WTC11 (cell line): ENCODE data around the gene CD160. TPM values are rescaled to one million over a fixed set of nuclear protein-coding genes. Genes with fewer than 3 reads are reported as not detected.

Source experiments
- ATAC-seq: fragments of 200-7000 bp; cut with Tn5 transposase; 2 replicates; pipeline ENCODE4 v1.10.0; 2021; ENCODE audit warnings: mild to moderate bottlenecking, moderate library complexity
- CTCF ChIA-PET: fragments of 300-600 bp; sonication (Branson Sonifier 250); formaldehyde crosslinking; loops from one replicate; lab custom pipeline; 2021; ENCODE audit warnings: antibody characterized with exemption; lab: Charles Lee
- POLR2A ChIA-PET: fragments of 350-600 bp; sonication (Branson Sonifier 250); formaldehyde crosslinking; loops from one replicate; lab custom pipeline; 2021; ENCODE audit warnings: antibody characterized with exemption; lab: Charles Lee
- DNase-seq: peaks from one replicate; pipeline ENCODE4 v3.0.0; 2021; ENCODE audit warnings: low spot score
- H3K27ac Mint-ChIP-seq: 2 replicates; pipeline ENCODE4 v1.8.0; 2021; ENCODE audit warnings: mixed read lengths
- H3K27me3 Mint-ChIP-seq: 2 replicates; pipeline ENCODE4 v1.8.0; 2021; ENCODE audit warnings: low read depth, mild to moderate bottlenecking, moderate library complexity, mixed read lengths
- H3K36me3 Mint-ChIP-seq: 2 replicates; pipeline ENCODE4 v1.8.0; 2021; ENCODE audit warnings: mixed read lengths
- H3K4me1 Mint-ChIP-seq: 2 replicates; pipeline ENCODE4 v1.8.0; 2022; ENCODE audit warnings: mixed read lengths
- H3K4me3 Mint-ChIP-seq: 2 replicates; pipeline ENCODE4 v1.8.0; 2021; ENCODE audit warnings: mild to moderate bottlenecking, moderate library complexity, mixed read lengths
- H3K9me3 Mint-ChIP-seq: 2 replicates; pipeline ENCODE4 v1.8.0; 2021; ENCODE audit warnings: mixed read lengths
- FOXK1 ChIP-seq: sonication (generic); formaldehyde crosslinking; IDR thresholded peaks from 2 replicates; pipeline ENCODE4 v1.8.0; 2022; ENCODE audit warnings: mild to moderate bottlenecking, moderate library complexity, missing genetic modification reagents
- FOXP4 ChIP-seq: sonication (generic); formaldehyde crosslinking; IDR thresholded peaks from 2 replicates; pipeline ENCODE4 v1.8.0; 2022; ENCODE audit warnings: mild to moderate bottlenecking, missing genetic modification reagents
- IRF1 ChIP-seq: sonication (generic); formaldehyde crosslinking; IDR thresholded peaks from 2 replicates; pipeline ENCODE4 v1.8.0; 2023; ENCODE audit warnings: missing genetic modification reagents
- JUN ChIP-seq: sonication (generic); formaldehyde crosslinking; IDR thresholded peaks from 2 replicates; pipeline ENCODE4 v1.8.0; 2023; ENCODE audit warnings: mild to moderate bottlenecking, missing genetic modification reagents
- KAT7 ChIP-seq: sonication (generic); formaldehyde crosslinking; IDR thresholded peaks from 2 replicates; pipeline ENCODE4 v1.8.1; 2023; ENCODE audit warnings: missing genetic modification reagents, mild to moderate bottlenecking, borderline replicate concordance
- OVOL2 ChIP-seq: fragments of 250-450 bp; sonication (Bioruptor Pico); IDR thresholded peaks from 2 replicates; pipeline ENCODE4 v1.9.0; 2021; ENCODE audit warnings: mild to moderate bottlenecking, borderline replicate concordance
- SMAD3 ChIP-seq: sonication (generic); formaldehyde crosslinking; IDR thresholded peaks from 2 replicates; pipeline ENCODE4 v1.8.0; 2022; ENCODE audit warnings: missing genetic modification reagents, mild to moderate bottlenecking, borderline replicate concordance
- USF2 ChIP-seq: sonication (generic); formaldehyde crosslinking; IDR thresholded peaks from 2 replicates; pipeline ENCODE4 v1.8.1; 2023; ENCODE audit warnings: mild to moderate bottlenecking, missing genetic modification reagents, moderate library complexity
- ZMAT4 ChIP-seq: fragments of 250-450 bp; sonication (Bioruptor Pico); IDR thresholded peaks from 2 replicates; pipeline ENCODE4 v1.9.0; 2021; ENCODE audit warnings: mild to moderate bottlenecking
- ZNF671 ChIP-seq: fragments of 250-450 bp; sonication (Bioruptor Pico); IDR thresholded peaks from 2 replicates; pipeline ENCODE4 v1.8.0; 2021; ENCODE audit warnings: mild to moderate bottlenecking
- total RNA-seq: library from RNA; stranded (reverse); gene quantifications from 3 replicates; pipeline ENCODE4 v1.2.3, GENCODE V29; 2021
- TF ChIP-seq, protein P1 (sequence below): sonication (generic); formaldehyde crosslinking; IDR thresholded peaks from 2 replicates; pipeline ENCODE4 v1.8.0; 2022; ENCODE audit warnings: mild to moderate bottlenecking, missing genetic modification reagents
- TF ChIP-seq, protein P2 (sequence below): sonication (generic); formaldehyde crosslinking; IDR thresholded peaks from 2 replicates; pipeline ENCODE4 v1.8.1; 2023; ENCODE audit warnings: mild to moderate bottlenecking, missing genetic modification reagents
- TF ChIP-seq, protein P3 (sequence below): sonication (generic); formaldehyde crosslinking; IDR thresholded peaks from 2 replicates; pipeline ENCODE4 v1.8.1; 2022; ENCODE audit warnings: mild to moderate bottlenecking, missing genetic modification reagents, moderate library complexity, borderline replicate concordance
- TF ChIP-seq, protein P4 (sequence below): fragments of 200-600 bp; IDR thresholded peaks from 2 replicates; pipeline ENCODE4 v1.8.0; 2022; ENCODE audit warnings: antibody characterized with exemption
- TF ChIP-seq, protein P5 (sequence below): fragments of 250-450 bp; sonication (Bioruptor Pico); IDR thresholded peaks from 2 replicates; pipeline ENCODE4 v1.9.0; 2021; ENCODE audit warnings: mild to moderate bottlenecking, borderline replicate concordance
- TF ChIP-seq, protein P6 (sequence below): fragments of 250-450 bp; sonication (Bioruptor Pico); IDR thresholded peaks from 2 replicates; pipeline ENCODE4 v1.8.0; 2021; ENCODE audit warnings: mild to moderate bottlenecking

Gene CD160
- total RNA-seq, 1 experiment from 2014 or later: not detected

- ATAC-seq (no peak), DNase-seq (no peak)
- POLR2A ChIA-PET: no interaction called here
- Mint-ChIP-seq H3K9me3 (no peaks in the 10 kb centered on the region), H3K27ac (no peak overlapping the region), H3K27me3 (no peaks in the 10 kb centered on the region), H3K36me3 (peaks cover 7% of the 10 kb centered on the region), H3K4me1 (peaks cover 6% of the 10 kb centered on the region; the same call in 1 of the 2 replicates), H3K4me3 (no peak overlapping the region)
- CTCF ChIA-PET: interaction anchor here (1.2 kb wide), 1 partner anchor 105 kb away, joined by 3 read pairs; no protein-coding TSS in a partner anchor
- TF ChIP-seq FOXK1 (no peak), FOXP4 (CRISPR knock-in tag) (no peak), KAT7 (CRISPR knock-in tag) (no peak), ZMAT4 (CRISPR knock-in tag) (no peak), USF2 (CRISPR knock-in tag) (no peak), ZNF671 (CRISPR knock-in tag) (no peak), IRF1 (no peak), SMAD3 (no peak)
- TF ChIP-seq, protein P1, sequence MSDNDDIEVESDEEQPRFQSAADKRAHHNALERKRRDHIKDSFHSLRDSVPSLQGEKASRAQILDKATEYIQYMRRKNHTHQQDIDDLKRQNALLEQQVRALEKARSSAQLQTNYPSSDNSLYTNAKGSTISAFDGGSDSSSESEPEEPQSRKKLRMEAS (CRISPR knock-in tag): no peak
- TF ChIP-seq, protein P2, sequence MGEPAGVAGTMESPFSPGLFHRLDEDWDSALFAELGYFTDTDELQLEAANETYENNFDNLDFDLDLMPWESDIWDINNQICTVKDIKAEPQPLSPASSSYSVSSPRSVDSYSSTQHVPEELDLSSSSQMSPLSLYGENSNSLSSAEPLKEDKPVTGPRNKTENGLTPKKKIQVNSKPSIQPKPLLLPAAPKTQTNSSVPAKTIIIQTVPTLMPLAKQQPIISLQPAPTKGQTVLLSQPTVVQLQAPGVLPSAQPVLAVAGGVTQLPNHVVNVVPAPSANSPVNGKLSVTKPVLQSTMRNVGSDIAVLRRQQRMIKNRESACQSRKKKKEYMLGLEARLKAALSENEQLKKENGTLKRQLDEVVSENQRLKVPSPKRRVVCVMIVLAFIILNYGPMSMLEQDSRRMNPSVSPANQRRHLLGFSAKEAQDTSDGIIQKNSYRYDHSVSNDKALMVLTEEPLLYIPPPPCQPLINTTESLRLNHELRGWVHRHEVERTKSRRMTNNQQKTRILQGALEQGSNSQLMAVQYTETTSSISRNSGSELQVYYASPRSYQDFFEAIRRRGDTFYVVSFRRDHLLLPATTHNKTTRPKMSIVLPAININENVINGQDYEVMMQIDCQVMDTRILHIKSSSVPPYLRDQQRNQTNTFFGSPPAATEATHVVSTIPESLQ: no peak
- TF ChIP-seq, protein P3, sequence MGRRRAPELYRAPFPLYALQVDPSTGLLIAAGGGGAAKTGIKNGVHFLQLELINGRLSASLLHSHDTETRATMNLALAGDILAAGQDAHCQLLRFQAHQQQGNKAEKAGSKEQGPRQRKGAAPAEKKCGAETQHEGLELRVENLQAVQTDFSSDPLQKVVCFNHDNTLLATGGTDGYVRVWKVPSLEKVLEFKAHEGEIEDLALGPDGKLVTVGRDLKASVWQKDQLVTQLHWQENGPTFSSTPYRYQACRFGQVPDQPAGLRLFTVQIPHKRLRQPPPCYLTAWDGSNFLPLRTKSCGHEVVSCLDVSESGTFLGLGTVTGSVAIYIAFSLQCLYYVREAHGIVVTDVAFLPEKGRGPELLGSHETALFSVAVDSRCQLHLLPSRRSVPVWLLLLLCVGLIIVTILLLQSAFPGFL (CRISPR knock-in tag): no peak
- TF ChIP-seq, protein P4, sequence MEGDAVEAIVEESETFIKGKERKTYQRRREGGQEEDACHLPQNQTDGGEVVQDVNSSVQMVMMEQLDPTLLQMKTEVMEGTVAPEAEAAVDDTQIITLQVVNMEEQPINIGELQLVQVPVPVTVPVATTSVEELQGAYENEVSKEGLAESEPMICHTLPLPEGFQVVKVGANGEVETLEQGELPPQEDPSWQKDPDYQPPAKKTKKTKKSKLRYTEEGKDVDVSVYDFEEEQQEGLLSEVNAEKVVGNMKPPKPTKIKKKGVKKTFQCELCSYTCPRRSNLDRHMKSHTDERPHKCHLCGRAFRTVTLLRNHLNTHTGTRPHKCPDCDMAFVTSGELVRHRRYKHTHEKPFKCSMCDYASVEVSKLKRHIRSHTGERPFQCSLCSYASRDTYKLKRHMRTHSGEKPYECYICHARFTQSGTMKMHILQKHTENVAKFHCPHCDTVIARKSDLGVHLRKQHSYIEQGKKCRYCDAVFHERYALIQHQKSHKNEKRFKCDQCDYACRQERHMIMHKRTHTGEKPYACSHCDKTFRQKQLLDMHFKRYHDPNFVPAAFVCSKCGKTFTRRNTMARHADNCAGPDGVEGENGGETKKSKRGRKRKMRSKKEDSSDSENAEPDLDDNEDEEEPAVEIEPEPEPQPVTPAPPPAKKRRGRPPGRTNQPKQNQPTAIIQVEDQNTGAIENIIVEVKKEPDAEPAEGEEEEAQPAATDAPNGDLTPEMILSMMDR: no peak
These were observed 67.0 kb downstream of the CD160 start for GRCh38 chr1:145786271-145786670.

DNA sequence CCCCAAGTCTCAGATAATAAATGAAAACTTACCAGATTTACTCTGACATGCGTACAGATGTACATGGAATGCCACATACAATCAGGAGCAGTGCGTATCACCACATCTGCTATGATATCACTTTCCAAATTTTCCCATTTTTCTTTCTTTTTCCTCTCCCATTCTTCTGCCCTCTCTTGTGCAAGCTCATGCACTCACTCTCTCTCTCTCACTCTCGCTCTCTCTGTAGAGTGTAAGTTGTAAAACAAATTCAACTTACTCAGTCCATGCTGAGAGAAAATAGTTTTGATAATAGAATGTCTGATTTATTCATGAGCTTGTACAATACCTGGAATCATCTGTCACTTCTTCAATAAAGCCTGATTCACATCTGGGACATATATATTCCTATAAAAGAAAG, 69.3 kb downstream of the CD160 start:
- Mint-ChIP-seq H3K27ac (no peak overlapping the region), H3K36me3 (peaks cover 7% of the 10 kb centered on the region; the same call in 1 of the 2 replicates), H3K4me1 (peaks cover 6% of the 10 kb centered on the region; the same call in 1 of the 2 replicates), H3K4me3 (no peak overlapping the region), H3K27me3 (no peaks in the 10 kb centered on the region), H3K9me3 (no peaks in the 10 kb centered on the region)
- ChIA-PET POLR2A (no interaction called here), CTCF (interaction anchor here (1.8 kb wide), 1 partner anchor 57 kb away, joined by 6 read pairs; the partner anchor contains the start of gene NUDT17)
- DNase-seq: no peak
- ATAC-seq: no peak
- TF ChIP-seq, protein P5, sequence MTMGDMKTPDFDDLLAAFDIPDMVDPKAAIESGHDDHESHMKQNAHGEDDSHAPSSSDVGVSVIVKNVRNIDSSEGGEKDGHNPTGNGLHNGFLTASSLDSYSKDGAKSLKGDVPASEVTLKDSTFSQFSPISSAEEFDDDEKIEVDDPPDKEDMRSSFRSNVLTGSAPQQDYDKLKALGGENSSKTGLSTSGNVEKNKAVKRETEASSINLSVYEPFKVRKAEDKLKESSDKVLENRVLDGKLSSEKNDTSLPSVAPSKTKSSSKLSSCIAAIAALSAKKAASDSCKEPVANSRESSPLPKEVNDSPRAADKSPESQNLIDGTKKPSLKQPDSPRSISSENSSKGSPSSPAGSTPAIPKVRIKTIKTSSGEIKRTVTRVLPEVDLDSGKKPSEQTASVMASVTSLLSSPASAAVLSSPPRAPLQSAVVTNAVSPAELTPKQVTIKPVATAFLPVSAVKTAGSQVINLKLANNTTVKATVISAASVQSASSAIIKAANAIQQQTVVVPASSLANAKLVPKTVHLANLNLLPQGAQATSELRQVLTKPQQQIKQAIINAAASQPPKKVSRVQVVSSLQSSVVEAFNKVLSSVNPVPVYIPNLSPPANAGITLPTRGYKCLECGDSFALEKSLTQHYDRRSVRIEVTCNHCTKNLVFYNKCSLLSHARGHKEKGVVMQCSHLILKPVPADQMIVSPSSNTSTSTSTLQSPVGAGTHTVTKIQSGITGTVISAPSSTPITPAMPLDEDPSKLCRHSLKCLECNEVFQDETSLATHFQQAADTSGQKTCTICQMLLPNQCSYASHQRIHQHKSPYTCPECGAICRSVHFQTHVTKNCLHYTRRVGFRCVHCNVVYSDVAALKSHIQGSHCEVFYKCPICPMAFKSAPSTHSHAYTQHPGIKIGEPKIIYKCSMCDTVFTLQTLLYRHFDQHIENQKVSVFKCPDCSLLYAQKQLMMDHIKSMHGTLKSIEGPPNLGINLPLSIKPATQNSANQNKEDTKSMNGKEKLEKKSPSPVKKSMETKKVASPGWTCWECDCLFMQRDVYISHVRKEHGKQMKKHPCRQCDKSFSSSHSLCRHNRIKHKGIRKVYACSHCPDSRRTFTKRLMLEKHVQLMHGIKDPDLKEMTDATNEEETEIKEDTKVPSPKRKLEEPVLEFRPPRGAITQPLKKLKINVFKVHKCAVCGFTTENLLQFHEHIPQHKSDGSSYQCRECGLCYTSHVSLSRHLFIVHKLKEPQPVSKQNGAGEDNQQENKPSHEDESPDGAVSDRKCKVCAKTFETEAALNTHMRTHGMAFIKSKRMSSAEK (CRISPR knock-in tag): no peak
- TF ChIP-seq JUN (CRISPR knock-in tag) (no peak), KAT7 (CRISPR knock-in tag) (no peak), OVOL2 (CRISPR knock-in tag) (no peak)
- TF ChIP-seq, protein P6, sequence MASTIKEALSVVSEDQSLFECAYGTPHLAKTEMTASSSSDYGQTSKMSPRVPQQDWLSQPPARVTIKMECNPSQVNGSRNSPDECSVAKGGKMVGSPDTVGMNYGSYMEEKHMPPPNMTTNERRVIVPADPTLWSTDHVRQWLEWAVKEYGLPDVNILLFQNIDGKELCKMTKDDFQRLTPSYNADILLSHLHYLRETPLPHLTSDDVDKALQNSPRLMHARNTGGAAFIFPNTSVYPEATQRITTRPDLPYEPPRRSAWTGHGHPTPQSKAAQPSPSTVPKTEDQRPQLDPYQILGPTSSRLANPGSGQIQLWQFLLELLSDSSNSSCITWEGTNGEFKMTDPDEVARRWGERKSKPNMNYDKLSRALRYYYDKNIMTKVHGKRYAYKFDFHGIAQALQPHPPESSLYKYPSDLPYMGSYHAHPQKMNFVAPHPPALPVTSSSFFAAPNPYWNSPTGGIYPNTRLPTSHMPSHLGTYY: no peak
- TF ChIP-seq, protein P2: no peak
